Right lobe of liver (tissue), 6 donors: ENCODE results near the gene SCAND1. TPM values are rescaled to one million over a fixed set of nuclear protein-coding genes. Genes with fewer than 3 reads are reported as not detected.

Experiments
- ATAC-seq, 4 donors: fragments of 200-7000 bp; cut with Tn5 transposase; one replicate each; pipeline ENCODE4 v1.9.1; 2020; ENCODE audit warnings: mild to moderate bottlenecking in 4 of 4, moderate library complexity in 4 of 4
- DNase-seq, 3 donors: peaks; one replicate each; pipeline ENCODE4 v3.0.0-alpha.2; 2020
- H3K27ac ChIP-seq, 3 donors: fragments of 200-600 bp; one replicate each; pipeline ENCODE4 v1.8.0; 2022
- H3K27me3 ChIP-seq, 2 donors: fragments of 200-600 bp; one replicate each; pipeline ENCODE4 v1.8.0; 2022
- H3K36me3 ChIP-seq, 4 donors: fragments of 200-600 bp; sonication (generic) in 1 of 4; one replicate each; pipeline versions ENCODE4 v1.5.1 to v1.8.0; 2017 to 2022; ENCODE audit warnings: control low read depth in 1 of 4
- H3K4me1 ChIP-seq, 4 donors: fragments of 200-600 bp; sonication (generic) in 1 of 4; one replicate each; pipeline versions ENCODE4 v1.5.1 to v1.8.0; 2017 to 2022; ENCODE audit warnings: control low read depth in 1 of 4
- H3K4me3 ChIP-seq, 3 donors: fragments of 200-600 bp; one replicate each; pipeline ENCODE4 v1.8.0; 2022
- H3K9me3 ChIP-seq, 4 donors: fragments of 200-600 bp; sonication (generic) in 1 of 4; one replicate each; pipeline versions ENCODE4 v1.5.1 to v1.8.0; 2017 to 2022; ENCODE audit warnings: control low read depth in 1 of 4
- CTCF ChIP-seq, 4 donors: fragments of 200-600 bp in 3 of 4; fragments of 450-650 bp in 1 of 4; IDR thresholded peaks; one replicate each; pipeline versions ENCODE4 v1.5.1 to v1.8.0; 2016 to 2022; ENCODE audit warnings: antibody characterized with exemption in 4 of 4, mild to moderate bottlenecking in 2 of 4
- POLR2A ChIP-seq: fragments of 450-650 bp; IDR thresholded peaks from one replicate; pipeline ENCODE4 v1.6.1; 2017; ENCODE audit warnings: antibody characterized with exemption, mild to moderate bottlenecking
- WGBS: methylation state at CpG from one replicate; pipeline ENCODE4 v1.1.6; 2018; ENCODE audit warnings: low coverage, low lambda C conversion rate; ENCODE audit not compliant: insufficient coverage; ENCODE audit errors: missing lambda C conversion rate; 5-methylcytosine and 5-hydroxymethylcytosine counted together
- intact Hi-C, 2 donors: fragments of 100-400 bp; cut with DNase I; formaldehyde crosslinking; loops; one replicate each; pipeline versions ENCODE4 v1.11.2 to v1.14.1; 2022
- total RNA-seq, 6 experiments: library from RNA; depleted of rRNA in 2 of 6; stranded (reverse); fragments of >200 nt in 2 of 6; fragmentation: NEBNext Ultra II Directional in 3 of 6; extraction: Animal tissue kit (Norgen Biotek cat#: 25700) in 3 of 6; gene quantifications; one replicate each; pipeline versions ENCODE4 v1.1.0 to v1.2.4, GENCODE V29; 2016 to 2023
- donor health status: DM: no; HTN: yes; CAD: no.
- donor health status: DM: no; HTN: no; CAD: no.
- donor health status: DM: no; HTN: no; CAD: no.
- donor health status: DM: no; HTN: yes; CAD: no.
- donor health status: DM: no; HTN: yes; CAD: no.

The SCAND1 gene
- total RNA-seq, 6 experiments from 2014 or later: 35.5 to 106 (median 43.8) TPM

GRCh38 chr20:35985806-35986205, 31.5 kb upstream of the SCAND1 start:
- TF ChIP-seq CTCF (IDR thresholded peaks at IDR 0.05): no peak
- TF ChIP-seq POLR2A: no peak
- H3K27ac ChIP-seq: no peak overlapping the region
- H3K27me3 ChIP-seq: no peaks in the 10 kb centered on the region
- H3K36me3 ChIP-seq: no peaks in the 10 kb centered on the region
- 81% methylated on average over 2 of the region's 2 CpGs for WGBS
- H3K9me3 ChIP-seq: no peaks in the 10 kb centered on the region
- no peak for DNase-seq
- intact Hi-C loops: no loop called here
- no peak overlapping the region for H3K4me3 ChIP-seq
- no peak for ATAC-seq
- H3K4me1 ChIP-seq: no peaks in the 10 kb centered on the region

- H3K4me1 ChIP-seq: no peaks in the 10 kb centered on the region
- H3K36me3 ChIP-seq: no peaks in the 10 kb centered on the region
- WGBS: 76% methylated on average over 2 of the region's 6 CpGs
- no peaks in the 10 kb centered on the region for H3K27me3 ChIP-seq
- ATAC-seq: no peak
- no peak for DNase-seq
- intact Hi-C loops: no loop called here
- TF ChIP-seq CTCF (IDR thresholded peaks at IDR 0.05): no peak
- no peak for TF ChIP-seq POLR2A
- H3K27ac ChIP-seq: no peak overlapping the region
- no peaks in the 10 kb centered on the region for H3K9me3 ChIP-seq
- H3K4me3 ChIP-seq: no peak overlapping the region
These were observed 30.1 kb upstream of the SCAND1 start for GRCh38 chr20:35984382-35984781.

GRCh38 chr20:35981969-35982368, 27.7 kb upstream of the SCAND1 start:
- no peak for ATAC-seq
- Histone ChIP-seq H3K27me3 (no peaks in the 10 kb centered on the region), H3K4me1 (no peaks in the 10 kb centered on the region), H3K27ac (no peak overlapping the region), H3K36me3 (no peaks in the 10 kb centered on the region), H3K9me3 (no peaks in the 10 kb centered on the region), H3K4me3 (no peak overlapping the region)
- intact Hi-C loops: no loop called here
- 20% methylated on average over 1 of the region's 3 CpGs for WGBS
- no peak for DNase-seq
- no peak for TF ChIP-seq POLR2A
- TF ChIP-seq CTCF (IDR thresholded peaks at IDR 0.05): no peak

- Histone ChIP-seq H3K27ac (no peak overlapping the region), H3K27me3 (no peaks in the 10 kb centered on the region), H3K9me3 (no peaks in the 10 kb centered on the region), H3K4me1 (no peaks in the 10 kb centered on the region), H3K36me3 (no peaks in the 10 kb centered on the region), H3K4me3 (no peak overlapping the region)
- DNase-seq: no peak
- TF ChIP-seq CTCF (IDR thresholded peaks at IDR 0.05) (no peak), POLR2A (no peak)
- no peak for ATAC-seq
- 45% methylated on average over 4 of the region's 5 CpGs for WGBS
- intact Hi-C loops: no loop called here
These were observed 25.2 kb upstream of the SCAND1 start for GRCh38 chr20:35979544-35979943.

- Histone ChIP-seq H3K36me3 (no peaks in the 10 kb centered on the region), H3K4me1 (no peaks in the 10 kb centered on the region), H3K9me3 (no peaks in the 10 kb centered on the region), H3K27ac (no peak overlapping the region), H3K27me3 (no peaks in the 10 kb centered on the region), H3K4me3 (no peak overlapping the region)
- intact Hi-C loops: no loop called here
- WGBS: 70% methylated on average over 2 of the region's 9 CpGs
- no peak for TF ChIP-seq POLR2A
- no peak for TF ChIP-seq CTCF (IDR thresholded peaks at IDR 0.05)
- ATAC-seq (no peak), DNase-seq (no peak)
These were observed 23.8 kb upstream of the SCAND1 start for GRCh38 chr20:35978041-35978513.
